AG10803 (cell line): ENCODE results near the gene NAP1L1.

Experiments
- DNase-seq: peaks from one replicate; pipeline ENCODE4 v3.0.0; 2010; ENCODE audit warnings: low read depth
- H3K4me3 ChIP-seq: 2 replicates; pipeline ENCODE4 v1.5.1; 2011; ENCODE audit warnings: mild to moderate bottlenecking, low read length, control low read depth
- TF ChIP-seq, protein P1 (sequence below): conservative IDR thresholded peaks from 2 replicates; pipeline ENCODE4 v1.5.1; 2011; ENCODE audit warnings: mild to moderate bottlenecking, low read length, control low read depth, inconsistent platforms

Gene NAP1L1

DNA sequence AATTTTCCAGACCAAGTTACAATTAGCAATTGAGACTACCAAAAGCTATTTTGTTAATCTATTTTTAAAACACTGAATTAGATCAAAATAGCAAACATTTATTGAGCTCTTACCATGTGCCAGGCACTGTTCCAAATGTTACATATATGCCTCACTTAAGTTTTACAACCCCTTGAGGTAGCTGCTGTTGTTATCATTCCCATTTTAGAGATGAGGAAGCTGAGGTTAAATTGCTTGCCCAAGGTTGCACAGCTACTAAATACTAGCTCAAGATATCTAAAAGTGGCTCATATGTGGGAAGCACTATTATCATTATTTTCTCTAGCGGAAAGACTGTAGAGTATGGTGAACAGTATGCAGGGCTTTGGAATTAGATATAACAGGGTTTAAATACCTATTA is 19.5 kb upstream of the NAP1L1 start:
- no peak for DNase-seq
- H3K4me3 ChIP-seq: no peak overlapping the region
- TF ChIP-seq, protein P1, sequence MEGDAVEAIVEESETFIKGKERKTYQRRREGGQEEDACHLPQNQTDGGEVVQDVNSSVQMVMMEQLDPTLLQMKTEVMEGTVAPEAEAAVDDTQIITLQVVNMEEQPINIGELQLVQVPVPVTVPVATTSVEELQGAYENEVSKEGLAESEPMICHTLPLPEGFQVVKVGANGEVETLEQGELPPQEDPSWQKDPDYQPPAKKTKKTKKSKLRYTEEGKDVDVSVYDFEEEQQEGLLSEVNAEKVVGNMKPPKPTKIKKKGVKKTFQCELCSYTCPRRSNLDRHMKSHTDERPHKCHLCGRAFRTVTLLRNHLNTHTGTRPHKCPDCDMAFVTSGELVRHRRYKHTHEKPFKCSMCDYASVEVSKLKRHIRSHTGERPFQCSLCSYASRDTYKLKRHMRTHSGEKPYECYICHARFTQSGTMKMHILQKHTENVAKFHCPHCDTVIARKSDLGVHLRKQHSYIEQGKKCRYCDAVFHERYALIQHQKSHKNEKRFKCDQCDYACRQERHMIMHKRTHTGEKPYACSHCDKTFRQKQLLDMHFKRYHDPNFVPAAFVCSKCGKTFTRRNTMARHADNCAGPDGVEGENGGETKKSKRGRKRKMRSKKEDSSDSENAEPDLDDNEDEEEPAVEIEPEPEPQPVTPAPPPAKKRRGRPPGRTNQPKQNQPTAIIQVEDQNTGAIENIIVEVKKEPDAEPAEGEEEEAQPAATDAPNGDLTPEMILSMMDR: no peak

DNA sequence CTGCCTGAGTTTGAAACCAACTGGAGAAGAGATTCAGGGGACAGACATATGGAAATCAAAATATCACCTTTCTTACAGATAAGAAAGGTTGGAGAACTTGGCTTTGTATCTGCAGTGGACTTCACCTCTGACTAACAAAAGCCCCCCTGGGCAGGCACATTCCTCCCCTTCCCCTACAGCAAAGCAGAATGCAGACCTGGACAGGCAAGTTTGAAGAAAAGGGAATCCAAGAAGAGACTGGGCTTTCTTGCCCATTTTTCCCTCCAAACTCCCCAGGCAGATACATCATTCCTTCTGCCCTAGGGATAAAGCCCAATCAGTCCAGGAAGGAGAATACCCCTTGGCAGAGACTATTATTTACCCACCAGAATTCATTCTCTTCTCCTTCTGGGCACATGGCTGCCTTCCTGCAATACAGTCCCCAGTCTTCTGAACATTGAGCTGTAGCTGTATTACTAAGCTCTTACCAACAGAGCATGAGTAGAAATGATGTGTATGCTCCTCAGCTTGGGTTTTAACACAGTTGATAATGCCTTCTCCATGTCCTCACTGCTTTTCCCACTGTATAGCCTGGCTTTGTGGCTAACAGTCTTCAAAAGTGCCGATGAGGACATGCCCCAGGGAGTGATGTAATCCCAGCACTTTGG is 17.4 kb upstream of the NAP1L1 start:
- DNase-seq: no peak
- no peak overlapping the region for H3K4me3 ChIP-seq
- TF ChIP-seq, protein P1: no peak

DNA sequence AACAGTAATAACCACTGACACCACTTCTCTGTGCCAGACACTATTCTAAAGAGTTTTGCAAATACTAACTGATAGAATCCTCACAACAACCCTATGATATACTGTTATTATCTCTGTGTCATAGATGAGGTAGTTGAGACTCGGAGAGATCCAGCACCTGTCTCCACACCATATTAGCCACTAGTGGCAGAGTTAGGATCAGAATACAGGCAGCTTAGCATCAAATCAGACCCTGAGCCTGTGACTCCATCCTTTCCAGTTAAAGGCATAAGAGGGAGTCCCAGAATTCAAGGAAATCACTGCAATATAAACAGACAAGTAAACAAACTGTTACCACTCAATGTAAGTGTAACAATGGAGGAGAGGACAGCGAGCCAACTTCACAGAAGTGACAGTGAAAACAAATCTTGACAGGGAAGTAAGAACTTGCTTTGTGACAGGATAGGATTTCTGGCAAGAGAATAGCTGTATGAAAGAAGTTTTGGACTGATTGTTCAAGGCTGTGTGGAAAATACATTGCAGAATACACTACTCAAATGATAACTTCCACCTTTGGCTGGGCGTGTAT is 11.7 kb upstream of the NAP1L1 start:
- H3K4me3 ChIP-seq: no peak overlapping the region
- no peak for DNase-seq
- TF ChIP-seq, protein P1: no peak

DNA sequence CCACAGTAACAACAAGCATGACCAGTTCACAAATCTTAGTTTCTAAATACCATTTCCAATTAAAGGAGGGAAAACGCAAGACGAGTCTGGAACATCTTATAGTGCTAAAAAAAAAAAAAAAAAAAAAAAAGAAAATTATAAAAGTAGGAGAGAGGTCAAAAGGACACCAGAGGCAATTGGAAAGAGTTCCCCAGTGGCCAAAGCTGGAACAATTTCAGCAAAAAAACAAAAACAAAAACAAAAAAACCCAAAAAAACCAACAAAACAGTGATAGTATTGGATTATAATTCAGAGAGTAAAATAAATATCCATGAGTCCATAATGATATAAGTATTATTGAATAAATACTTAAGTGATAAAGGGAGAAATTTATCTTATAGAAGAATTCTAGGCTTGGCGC is 10.3 kb upstream of the NAP1L1 start:
- no peak for DNase-seq
- TF ChIP-seq, protein P1: no peak
- no peak overlapping the region for H3K4me3 ChIP-seq

GRCh38 chr12:76091246-76091754 is 6.8 kb upstream of the NAP1L1 start:
- no peak overlapping the region for H3K4me3 ChIP-seq
- no peak for DNase-seq
- TF ChIP-seq, protein P1: no peak

DNA sequence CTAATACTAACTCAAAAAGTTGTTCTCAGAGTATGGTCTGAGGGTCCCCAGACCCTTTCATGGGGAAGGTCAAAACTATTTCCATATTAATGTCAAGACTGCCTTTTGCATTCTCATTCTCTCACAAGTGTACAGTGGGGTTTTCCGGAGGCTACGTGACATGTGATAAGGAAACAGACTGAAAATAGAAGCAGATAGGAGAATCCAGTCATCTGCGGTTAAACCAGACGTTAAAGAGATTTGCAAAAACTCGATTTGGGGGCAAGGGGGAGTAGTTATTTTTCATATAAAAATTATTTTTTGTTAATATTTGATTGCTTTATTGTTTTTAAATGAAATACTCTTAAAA is 1.0 kb upstream of the NAP1L1 start:
- peak overlapping the region; percentile 78 for H3K4me3 ChIP-seq
- no peak for DNase-seq
- TF ChIP-seq, protein P1: no peak

DNA sequence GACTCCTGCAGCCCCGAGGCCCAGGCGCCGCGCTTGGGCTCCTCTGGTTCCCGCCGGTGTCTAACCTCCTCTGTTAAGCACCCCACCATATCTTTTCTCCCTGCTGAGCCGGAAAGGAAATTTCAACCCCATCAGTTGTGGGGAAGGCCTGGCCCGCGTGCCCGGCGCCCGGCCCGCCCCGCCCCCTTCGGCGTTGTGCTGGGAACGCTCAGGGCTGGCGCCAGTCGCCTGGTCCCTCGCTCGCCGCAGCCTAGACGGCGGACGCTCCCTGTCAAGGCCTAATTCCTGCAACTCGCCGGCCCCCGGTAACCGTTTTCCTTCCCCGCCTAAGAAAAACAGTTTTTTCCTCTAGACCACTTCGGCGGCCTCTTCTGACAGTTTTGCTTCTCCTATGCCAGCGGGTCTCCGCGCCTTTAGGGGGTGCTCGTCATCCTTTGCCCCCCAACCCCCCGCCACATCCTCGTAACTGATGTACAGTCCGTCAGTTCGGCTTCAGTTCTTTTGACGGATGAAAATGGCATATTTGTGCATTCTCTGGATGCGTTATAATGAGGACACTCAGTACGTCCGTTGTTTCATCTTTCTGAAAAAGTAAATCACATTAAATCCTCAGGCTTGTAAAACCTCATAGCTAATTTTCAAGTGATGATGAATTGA is 506 bp upstream of the NAP1L1 start:
- peak overlapping the region; percentile 78 for H3K4me3 ChIP-seq
- TF ChIP-seq, protein P1: peak; percentile 38
- DNase-seq: no peak
